GM10266 (cell line): ENCODE data around the gene FYN.

Experiments
- DNase-seq: peaks from one replicate; pipeline ENCODE4 v3.0.0; 2012; ENCODE audit errors: extremely low spot score
- TF ChIP-seq, protein P1 (sequence below): IDR thresholded peaks from 2 replicates; pipeline ENCODE4 v1.5.1; 2012; ENCODE audit warnings: mild to moderate bottlenecking, low read depth; ENCODE audit not compliant: control insufficient read depth, insufficient read depth; ENCODE audit errors: missing control alignments

The FYN gene

DNA sequence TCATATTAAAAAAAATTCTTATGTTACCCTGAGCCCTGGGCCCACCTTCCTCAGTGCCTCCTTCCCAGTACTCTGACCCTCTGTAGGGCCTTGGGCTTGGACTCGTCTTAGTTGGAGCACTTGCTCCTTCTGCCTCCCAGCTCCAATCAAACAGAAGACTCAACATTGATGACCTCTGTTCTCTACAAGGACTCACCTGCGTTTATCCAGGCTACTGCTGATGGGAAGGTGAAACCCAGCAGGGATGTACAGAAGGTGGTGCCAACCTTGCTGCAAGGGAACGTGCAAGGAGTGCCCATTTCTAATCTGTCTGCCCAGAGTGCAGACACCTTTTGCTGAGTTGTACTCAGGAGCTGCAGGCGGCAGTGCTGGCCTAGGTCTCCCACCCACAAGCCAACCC, 38.9 kb downstream of the FYN start:
- TF ChIP-seq, protein P1, sequence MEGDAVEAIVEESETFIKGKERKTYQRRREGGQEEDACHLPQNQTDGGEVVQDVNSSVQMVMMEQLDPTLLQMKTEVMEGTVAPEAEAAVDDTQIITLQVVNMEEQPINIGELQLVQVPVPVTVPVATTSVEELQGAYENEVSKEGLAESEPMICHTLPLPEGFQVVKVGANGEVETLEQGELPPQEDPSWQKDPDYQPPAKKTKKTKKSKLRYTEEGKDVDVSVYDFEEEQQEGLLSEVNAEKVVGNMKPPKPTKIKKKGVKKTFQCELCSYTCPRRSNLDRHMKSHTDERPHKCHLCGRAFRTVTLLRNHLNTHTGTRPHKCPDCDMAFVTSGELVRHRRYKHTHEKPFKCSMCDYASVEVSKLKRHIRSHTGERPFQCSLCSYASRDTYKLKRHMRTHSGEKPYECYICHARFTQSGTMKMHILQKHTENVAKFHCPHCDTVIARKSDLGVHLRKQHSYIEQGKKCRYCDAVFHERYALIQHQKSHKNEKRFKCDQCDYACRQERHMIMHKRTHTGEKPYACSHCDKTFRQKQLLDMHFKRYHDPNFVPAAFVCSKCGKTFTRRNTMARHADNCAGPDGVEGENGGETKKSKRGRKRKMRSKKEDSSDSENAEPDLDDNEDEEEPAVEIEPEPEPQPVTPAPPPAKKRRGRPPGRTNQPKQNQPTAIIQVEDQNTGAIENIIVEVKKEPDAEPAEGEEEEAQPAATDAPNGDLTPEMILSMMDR = no peak
- DNase-seq = no peak

DNA sequence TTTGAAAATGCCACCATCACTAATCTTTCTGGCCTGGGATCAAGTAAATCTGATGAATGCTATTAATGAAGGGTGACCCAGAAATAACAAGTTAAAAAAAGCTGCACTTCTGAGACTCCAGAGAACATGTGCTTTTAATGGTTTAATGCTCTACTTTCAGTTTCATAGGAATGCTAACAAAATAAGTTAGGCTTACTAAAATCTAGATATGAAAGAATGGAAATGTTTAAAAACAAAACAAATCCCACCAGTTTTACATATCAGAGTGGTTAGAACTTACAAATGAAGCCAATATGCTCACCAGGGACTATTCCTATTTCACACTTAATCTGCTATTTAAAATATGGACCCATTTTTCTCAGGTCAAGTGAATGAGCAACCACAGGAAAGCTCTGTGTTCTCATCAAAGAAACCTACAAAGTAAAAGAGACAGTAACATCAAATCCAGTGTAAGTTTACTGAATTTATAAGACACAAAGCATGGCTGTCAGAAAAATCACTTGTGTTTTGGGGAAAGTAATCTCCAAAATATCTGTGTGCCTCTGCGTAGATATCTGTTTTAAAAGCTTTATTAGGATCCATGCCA, 40.3 kb downstream of the FYN start:
- DNase-seq = no peak
- TF ChIP-seq, protein P1 = no peak

DNA sequence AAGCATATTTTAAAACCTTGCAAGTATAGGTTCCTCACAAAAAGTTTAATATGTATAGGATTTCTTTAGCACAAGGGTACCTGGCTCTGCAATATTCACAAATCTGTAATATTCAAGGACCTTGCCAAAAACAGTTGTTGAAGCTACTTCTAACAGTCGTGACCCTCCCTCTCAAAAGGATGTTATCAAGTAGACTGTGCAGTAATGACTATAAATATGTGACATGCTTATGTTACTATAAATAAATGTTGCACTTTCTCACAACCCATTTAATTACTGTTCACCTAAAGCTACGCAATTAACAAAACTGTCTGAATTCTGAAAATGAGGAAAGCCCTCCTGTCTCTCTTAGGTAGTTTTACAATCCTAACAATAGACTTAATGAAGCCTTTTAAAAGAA, 41.8 kb downstream of the FYN start:
- DNase-seq = no peak
- TF ChIP-seq, protein P1 = no peak

DNA sequence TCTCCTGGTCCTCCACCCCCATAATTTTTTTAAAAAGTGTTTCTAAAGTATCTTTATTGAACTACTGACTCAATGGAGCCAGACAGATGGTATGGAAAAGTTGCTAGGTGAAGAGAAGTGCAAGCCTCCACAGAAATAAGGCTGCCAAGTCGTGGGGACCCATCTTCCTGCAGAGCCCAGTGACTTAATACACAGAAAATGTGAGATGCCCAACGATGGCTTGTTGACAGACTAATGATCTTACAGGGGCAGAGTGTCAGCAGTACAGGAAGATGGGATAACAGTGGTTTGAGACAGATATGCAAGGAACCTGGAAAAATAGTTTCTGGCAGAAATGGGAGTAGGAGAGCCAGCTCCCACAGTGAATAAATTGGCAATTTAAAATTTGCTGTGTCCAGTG, 43.3 kb downstream of the FYN start:
- no peak for DNase-seq
- TF ChIP-seq, protein P1 = no peak

DNA sequence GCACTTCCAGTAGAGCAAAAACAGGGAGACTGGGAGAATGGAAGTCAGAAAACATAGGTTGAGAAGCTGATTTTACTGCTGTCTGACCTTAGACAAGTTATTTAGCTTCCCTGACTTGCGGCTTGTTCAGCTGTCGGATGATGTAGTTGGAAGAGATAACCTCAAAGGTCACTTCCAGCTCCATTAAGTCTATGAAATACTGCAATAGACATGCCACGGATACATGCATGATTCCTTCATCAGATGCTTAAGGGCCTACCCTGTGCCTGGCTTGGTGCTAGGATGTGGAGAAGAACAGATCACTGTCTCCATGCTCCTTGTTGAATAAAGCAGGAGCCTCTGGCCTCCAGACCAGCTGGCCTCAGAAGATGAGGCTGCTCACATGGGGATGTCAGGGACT, 43.7 kb downstream of the FYN start:
- TF ChIP-seq, protein P1 = no peak
- DNase-seq = no peak

DNA sequence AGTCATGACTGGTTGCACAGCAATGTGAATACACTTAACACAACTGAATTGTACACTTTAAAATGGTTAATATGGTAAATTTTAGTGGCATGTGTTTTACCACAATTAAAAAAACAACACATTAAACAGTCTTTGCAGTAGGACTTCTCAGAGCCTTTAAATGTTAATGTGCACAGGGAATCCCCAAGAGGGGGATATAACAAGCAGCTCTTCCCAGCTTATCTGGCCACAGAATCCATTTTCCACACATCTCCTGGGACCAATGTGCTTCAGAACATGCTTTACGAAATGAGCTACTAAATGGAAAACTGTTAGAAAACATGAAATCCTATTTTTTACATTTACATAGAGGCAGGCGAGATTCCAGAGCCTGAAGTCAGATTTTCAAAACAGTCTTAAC, 44.4 kb downstream of the FYN start:
- DNase-seq = no peak

DNA sequence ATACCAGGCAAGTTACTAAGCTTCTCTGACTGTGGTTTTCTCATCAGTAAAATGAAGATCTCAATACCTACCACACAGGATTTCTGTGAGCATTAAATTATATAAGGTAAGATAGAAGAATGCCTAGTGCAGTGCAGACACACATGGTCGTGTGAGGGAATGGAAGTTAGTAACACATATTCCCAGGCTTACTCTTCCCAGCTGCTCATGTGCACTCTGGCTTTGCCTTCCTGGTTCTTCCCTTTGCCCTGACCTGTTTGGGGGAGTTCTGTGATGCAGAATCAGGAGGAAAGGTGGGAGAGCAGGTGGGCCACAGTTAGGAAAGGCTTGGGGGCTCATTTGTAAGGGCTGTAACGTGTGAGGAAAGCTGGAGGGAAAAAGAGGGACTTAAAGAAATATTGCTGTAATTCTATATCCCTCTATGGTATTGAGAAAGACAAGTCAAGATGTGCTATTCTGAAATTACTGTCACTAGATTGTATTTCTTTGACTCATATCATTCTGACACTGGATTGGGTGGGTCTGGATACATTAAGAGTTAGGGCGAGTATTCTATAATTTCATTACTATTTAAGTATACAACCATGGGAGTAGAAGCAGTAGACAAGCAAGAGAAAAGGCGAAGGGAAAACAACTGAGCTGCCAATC, 47.7 kb downstream of the FYN start:
- TF ChIP-seq, protein P1 = no peak
- no peak for DNase-seq

More for the DNA sequence above, 44.4 kb downstream of the FYN start:
- TF ChIP-seq, protein P1 = no peak
